ENCODE measurements around the gene GBGT1. TPM values are rescaled to one million over a fixed set of nuclear protein-coding genes. Genes with fewer than 3 reads are reported as not detected.

GBGT1 gene
- total RNA-seq, 1 experiment from 2014 or later = not detected

DNA sequence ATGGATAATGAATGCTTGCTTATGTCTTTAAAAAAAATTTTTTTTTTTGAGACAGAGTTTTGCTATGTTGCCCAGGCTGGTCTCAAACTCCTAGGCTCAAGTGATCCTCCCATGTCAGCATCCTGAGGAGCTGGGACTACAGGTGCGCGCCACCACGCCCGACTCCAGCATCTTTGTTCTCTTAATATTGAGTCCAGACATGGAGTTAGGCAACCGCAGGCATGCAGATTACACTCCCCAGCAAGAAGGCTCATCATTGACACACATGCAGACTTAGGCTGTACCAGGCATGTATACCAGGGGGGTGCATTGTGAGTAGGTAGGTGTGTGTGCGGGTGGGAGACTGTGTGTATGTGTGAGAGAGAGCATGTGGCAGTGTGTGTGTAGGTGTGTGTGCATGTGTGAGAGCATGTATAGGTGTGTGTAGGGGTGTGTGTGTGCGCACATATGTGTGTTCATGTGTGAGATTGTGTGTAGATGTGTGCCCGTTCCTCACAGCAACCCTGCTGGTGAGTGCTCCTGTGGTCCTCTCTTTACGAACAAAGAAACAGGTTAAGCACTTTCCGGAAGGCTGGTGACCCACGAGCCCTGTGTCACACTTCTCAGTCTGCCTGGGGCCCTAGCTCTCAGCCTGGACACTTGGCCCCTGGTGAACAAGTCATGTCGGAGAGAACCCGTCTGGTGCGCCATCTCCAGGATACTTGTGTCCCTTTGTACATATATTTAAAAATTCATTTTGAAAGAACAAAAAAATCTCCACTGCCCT, 39.2 kb upstream of the GBGT1 start:
- Histone ChIP-seq H2AFZ (ENCODE audit: low read length) (no peak overlapping the region), H4K20me1 (ENCODE audit: low read length) (no peaks in the 10 kb centered on the region), H3K9ac (ENCODE audit: low read length) (no peak overlapping the region), H3K4me2 (ENCODE audit: low read length) (no peak overlapping the region), H3K9me3 (ENCODE audit: low read length) (no peaks in the 10 kb centered on the region), H3K27me3 (ENCODE audit: low read length) (no peaks in the 10 kb centered on the region), H3K27ac (ENCODE audit: low read length) (no peak overlapping the region), H3K36me3 (ENCODE audit: low read depth, low read length) (no peaks in the 10 kb centered on the region), H3K79me2 (ENCODE audit: low read length) (no peaks in the 10 kb centered on the region), H3F3A (ENCODE audit: low read length, unreplicated experiment) (no peaks in the 10 kb centered on the region), H3K4me3 (ENCODE audit: low read length) (no peak overlapping the region), H3K4me1 (ENCODE audit: insufficient read depth, low read length) (no peaks in the 10 kb centered on the region), H3K9me2 (replicated peaks; ENCODE audit: low read length) (no peaks in the 10 kb centered on the region)
- no peak for TF ChIP-seq EZH2phosphoT487 (IDR thresholded peaks at IDR 0.05; ENCODE audit: borderline replicate concordance, low read length)
- TF ChIP-seq, protein P1, sequence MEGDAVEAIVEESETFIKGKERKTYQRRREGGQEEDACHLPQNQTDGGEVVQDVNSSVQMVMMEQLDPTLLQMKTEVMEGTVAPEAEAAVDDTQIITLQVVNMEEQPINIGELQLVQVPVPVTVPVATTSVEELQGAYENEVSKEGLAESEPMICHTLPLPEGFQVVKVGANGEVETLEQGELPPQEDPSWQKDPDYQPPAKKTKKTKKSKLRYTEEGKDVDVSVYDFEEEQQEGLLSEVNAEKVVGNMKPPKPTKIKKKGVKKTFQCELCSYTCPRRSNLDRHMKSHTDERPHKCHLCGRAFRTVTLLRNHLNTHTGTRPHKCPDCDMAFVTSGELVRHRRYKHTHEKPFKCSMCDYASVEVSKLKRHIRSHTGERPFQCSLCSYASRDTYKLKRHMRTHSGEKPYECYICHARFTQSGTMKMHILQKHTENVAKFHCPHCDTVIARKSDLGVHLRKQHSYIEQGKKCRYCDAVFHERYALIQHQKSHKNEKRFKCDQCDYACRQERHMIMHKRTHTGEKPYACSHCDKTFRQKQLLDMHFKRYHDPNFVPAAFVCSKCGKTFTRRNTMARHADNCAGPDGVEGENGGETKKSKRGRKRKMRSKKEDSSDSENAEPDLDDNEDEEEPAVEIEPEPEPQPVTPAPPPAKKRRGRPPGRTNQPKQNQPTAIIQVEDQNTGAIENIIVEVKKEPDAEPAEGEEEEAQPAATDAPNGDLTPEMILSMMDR (conservative IDR thresholded peaks at IDR 0.05; ENCODE audit: low read depth, low read length) = no peak
- no peak for TF ChIP-seq EZH2 (IDR thresholded peaks at IDR 0.05; ENCODE audit: low read length, unreplicated experiment)
- intact Hi-C loops (cut with micrococcal nuclease) = no loop called here
- no TSS peak for BruUV-seq (replicated peaks)
- CTCF ChIA-PET = no interaction called here
- ATAC-seq = no peak
- POLR2A ChIA-PET (ENCODE audit: unreplicated experiment) = no interaction called here
- no peak for DNase-seq

DNA sequence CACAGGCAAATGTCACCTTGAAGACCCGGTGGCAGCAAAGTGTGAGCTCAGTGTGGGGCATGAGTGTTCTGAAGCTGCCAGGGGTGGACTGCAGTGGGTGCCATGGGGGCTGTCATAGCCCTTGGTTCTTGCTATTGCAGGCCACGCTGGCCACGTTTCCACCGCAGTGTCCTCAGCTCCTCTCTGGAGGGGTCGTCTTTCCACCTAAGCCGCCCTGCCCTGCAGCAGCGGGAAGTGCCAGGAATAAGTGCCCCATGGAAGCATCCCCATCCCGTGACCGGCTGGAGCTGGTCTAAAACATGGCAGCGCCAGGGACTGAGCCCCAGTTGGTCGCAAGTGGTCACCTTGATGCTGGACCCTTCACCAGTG, 38.4 kb upstream of the GBGT1 start:
- intact Hi-C loops (cut with micrococcal nuclease) = no loop called here
- POLR2A ChIA-PET (ENCODE audit: unreplicated experiment) = no interaction called here

More for the DNA sequence above, 38.4 kb upstream of the GBGT1 start:
- H3K4me3 ChIP-seq (ENCODE audit: low read length) = no peak overlapping the region
- no peaks in the 10 kb centered on the region for H3K9me3 ChIP-seq (ENCODE audit: low read length)
- no peaks in the 10 kb centered on the region for H3F3A ChIP-seq (ENCODE audit: low read length, unreplicated experiment)
- H3K9ac ChIP-seq (ENCODE audit: low read length) = no peak overlapping the region
- H3K27ac ChIP-seq (ENCODE audit: low read length) = no peak overlapping the region
- TF ChIP-seq EZH2phosphoT487 (IDR thresholded peaks at IDR 0.05; ENCODE audit: borderline replicate concordance, low read length) (no peak), EZH2 (IDR thresholded peaks at IDR 0.05; ENCODE audit: low read length, unreplicated experiment) (no peak)
- TF ChIP-seq, protein P1 (conservative IDR thresholded peaks at IDR 0.05; ENCODE audit: low read depth, low read length) = no peak
- H3K79me2 ChIP-seq (ENCODE audit: low read length) = no peaks in the 10 kb centered on the region
- BruUV-seq (replicated peaks) = no TSS peak
- CTCF ChIA-PET = no interaction called here
- H3K27me3 ChIP-seq (ENCODE audit: low read length) = no peaks in the 10 kb centered on the region
- no peaks in the 10 kb centered on the region for H3K4me1 ChIP-seq (ENCODE audit: insufficient read depth, low read length)
- no peak overlapping the region for H2AFZ ChIP-seq (ENCODE audit: low read length)
- no peaks in the 10 kb centered on the region for H3K9me2 ChIP-seq (replicated peaks; ENCODE audit: low read length)
- ATAC-seq (no peak), DNase-seq (no peak)
- H4K20me1 ChIP-seq (ENCODE audit: low read length) = no peaks in the 10 kb centered on the region
- no peaks in the 10 kb centered on the region for H3K36me3 ChIP-seq (ENCODE audit: low read depth, low read length)
- no peak overlapping the region for H3K4me2 ChIP-seq (ENCODE audit: low read length)
